Neural cell (in vitro differentiated cells): ENCODE data around the gene ONECUT3. TPM values are rescaled to one million over a fixed set of nuclear protein-coding genes. Genes with fewer than 3 reads are reported as not detected.

ENCODE experiments used
- H2AFZ ChIP-seq: fragments of 200-600, 300-800 bp; sonication (generic), shearing (Covaris generic); 2 replicates; pipeline ENCODE4 v1.6.0; 2014; ENCODE audit warnings: low read depth, mild to moderate bottlenecking, antibody characterized with exemption, low read length, moderate library complexity
- H3F3A ChIP-seq: fragments of 200-600 bp; shearing (Covaris generic); 2 replicates; pipeline ENCODE4 v1.6.1; 2016; ENCODE audit warnings: mild to moderate bottlenecking, moderate library complexity, mixed read lengths, antibody characterized with exemption, low read length; ENCODE audit not compliant: insufficient read depth, poor library complexity, severe bottlenecking
- H3K27ac ChIP-seq: fragments of 200-600, 300-800 bp; sonication (generic), shearing (Covaris generic); 2 replicates; pipeline ENCODE4 v1.5.1; 2014; ENCODE audit warnings: mild to moderate bottlenecking, low read length, moderate library complexity
- H3K27me3 ChIP-seq: fragments of 300-800, 200-600 bp; sonication (generic), shearing (Covaris generic); 2 replicates; pipeline ENCODE4 v1.6.0; 2014; ENCODE audit warnings: mild to moderate bottlenecking, low read depth, low read length, moderate library complexity; ENCODE audit not compliant: insufficient read depth
- H3K36me3 ChIP-seq: fragments of 300-800, 200-600 bp; sonication (generic), shearing (Covaris generic); 2 replicates; pipeline ENCODE4 v1.5.1; 2014; ENCODE audit warnings: mild to moderate bottlenecking, antibody characterized with exemption, low read length, moderate library complexity; ENCODE audit not compliant: insufficient read depth
- H3K4me2 ChIP-seq: fragments of 300-800, 200-600 bp; sonication (generic), shearing (Covaris generic); 2 replicates; pipeline ENCODE4 v1.6.0; 2014; ENCODE audit warnings: mild to moderate bottlenecking, low read length
- H3K4me3 ChIP-seq: fragments of 300-800, 200-600 bp; sonication (generic), shearing (Covaris generic); 2 replicates; pipeline ENCODE4 v1.5.1; 2014; ENCODE audit warnings: mild to moderate bottlenecking, low read length, moderate library complexity
- H3K79me2 ChIP-seq: fragments of 200-600 bp; shearing (Covaris generic); replicated peaks from 2 replicates; pipeline ENCODE4 v1.6.0; 2014; ENCODE audit warnings: mild to moderate bottlenecking, low read length, moderate library complexity; ENCODE audit not compliant: insufficient read depth
- H3K9ac ChIP-seq: fragments of 300-800, 200-600 bp; sonication (generic), shearing (Covaris generic); 2 replicates; pipeline ENCODE4 v1.6.1; 2016; ENCODE audit warnings: mild to moderate bottlenecking, low read length, mixed read lengths
- H3K9me2 ChIP-seq: fragments of 200-600 bp; shearing (Covaris generic); 2 replicates; pipeline ENCODE4 v1.6.1; 2016; ENCODE audit warnings: mild to moderate bottlenecking, low read length, mixed read lengths; ENCODE audit not compliant: insufficient read depth
- H3K9me3 ChIP-seq: fragments of 200-600, 300-800 bp; sonication (generic), shearing (Covaris generic); 2 replicates; pipeline ENCODE4 v1.6.1; 2016; ENCODE audit warnings: mild to moderate bottlenecking, mixed run types, low read length, moderate library complexity, mixed read lengths
- H4K20me1 ChIP-seq: fragments of 200-600 bp; shearing (Covaris generic); 2 replicates; pipeline ENCODE4 v1.6.1; 2016; ENCODE audit warnings: mild to moderate bottlenecking, mixed run types; ENCODE audit not compliant: insufficient read depth
- CTCF ChIP-seq: fragments of 450-650 bp; IDR thresholded peaks from 2 replicates; pipeline ENCODE4 v1.5.1; 2014; ENCODE audit warnings: antibody characterized with exemption, mild to moderate bottlenecking, moderate library complexity; ENCODE audit not compliant: poor library complexity, severe bottlenecking
- EP300 ChIP-seq: fragments of 450-650 bp; conservative IDR thresholded peaks from 2 replicates; pipeline ENCODE4 v1.6.1; 2014; ENCODE audit warnings: antibody characterized with exemption, mild to moderate bottlenecking, moderate library complexity; ENCODE audit not compliant: poor library complexity, severe bottlenecking
- EZH2 ChIP-seq: fragments of 200-600, 300-800 bp; shearing (Covaris generic), sonication (generic); IDR thresholded peaks from 2 replicates; pipeline ENCODE4 v1.6.1; 2014; ENCODE audit warnings: antibody characterized with exemption, low read length, borderline replicate concordance, mild to moderate bottlenecking; ENCODE audit not compliant: insufficient read depth, poor library complexity, severe bottlenecking
- MXI1 ChIP-seq: fragments of 450-650 bp; conservative IDR thresholded peaks from 2 replicates; pipeline ENCODE4 v1.6.1; 2014; ENCODE audit warnings: antibody characterized with exemption, mild to moderate bottlenecking; ENCODE audit not compliant: poor library complexity, severe bottlenecking
- POLR2AphosphoS5 ChIP-seq: IDR thresholded peaks from 2 replicates; pipeline ENCODE4 v1.6.1; 2012
- RAD21 ChIP-seq: fragments of 450-650 bp; conservative IDR thresholded peaks from 2 replicates; pipeline ENCODE4 v1.6.1; 2014; ENCODE audit warnings: antibody characterized with exemption, mild to moderate bottlenecking, moderate library complexity
- REST ChIP-seq: IDR thresholded peaks from 2 replicates; pipeline ENCODE4 v1.6.1; 2012; ENCODE audit warnings: borderline replicate concordance
- SMC3 ChIP-seq: fragments of 450-650 bp; conservative IDR thresholded peaks from 2 replicates; pipeline ENCODE4 v1.6.1; 2014; ENCODE audit warnings: antibody characterized with exemption, mild to moderate bottlenecking, moderate library complexity; ENCODE audit not compliant: poor library complexity
- TAF1 ChIP-seq: IDR thresholded peaks from 2 replicates; pipeline ENCODE4 v1.6.1; 2012; ENCODE audit warnings: low read depth
- polyA plus RNA-seq: library from polyadenylated mRNA; depleted of rRNA; stranded (reverse); fragments of >200 nt; gene quantifications from 2 replicates; pipeline ENCODE4 v1.2.3, GENCODE V29; 2014

Gene ONECUT3
- polyA plus RNA-seq, 1 donor from 2014 or later: 0.45 TPM

- no peaks in the 10 kb centered on the region for H3K9me3 ChIP-seq
- H3K79me2 ChIP-seq: no peaks in the 10 kb centered on the region
- no peaks in the 10 kb centered on the region for H3F3A ChIP-seq
- H2AFZ ChIP-seq: no peak overlapping the region
- peaks cover 66% of the 10 kb centered on the region for H3K27me3 ChIP-seq
- no peak overlapping the region for H3K9ac ChIP-seq
- TF ChIP-seq REST: no peak
- no peak for TF ChIP-seq MXI1
- no peak for TF ChIP-seq CTCF
- no peak for TF ChIP-seq EP300
- TF ChIP-seq EZH2: no peak
- no peak for TF ChIP-seq RAD21
- no peak for TF ChIP-seq SMC3
- TF ChIP-seq TAF1: no peak
- TF ChIP-seq POLR2AphosphoS5: no peak
- H3K4me3 ChIP-seq: no peak overlapping the region
- H4K20me1 ChIP-seq: no peaks in the 10 kb centered on the region
- H3K27ac ChIP-seq: no peak overlapping the region
- H3K9me2 ChIP-seq: no peaks in the 10 kb centered on the region
- H3K36me3 ChIP-seq: no peaks in the 10 kb centered on the region
- no peak overlapping the region for H3K4me2 ChIP-seq
These were observed 6.7 kb upstream of the ONECUT3 start for GRCh38 chr19:1746401-1747284.

GRCh38 chr19:1747285-1748114 is 5.8 kb upstream of the ONECUT3 start:
- TF ChIP-seq POLR2AphosphoS5: no peak
- TF ChIP-seq EZH2: no peak
- no peak for TF ChIP-seq TAF1
- TF ChIP-seq RAD21: no peak
- no peak for TF ChIP-seq REST
- TF ChIP-seq SMC3: no peak
- H3K27me3 ChIP-seq: peaks cover 74% of the 10 kb centered on the region
- H3K4me3 ChIP-seq: no peak overlapping the region
- H3K4me2 ChIP-seq: no peak overlapping the region
- H3K36me3 ChIP-seq: no peaks in the 10 kb centered on the region
- no peaks in the 10 kb centered on the region for H4K20me1 ChIP-seq
- H3K27ac ChIP-seq: no peak overlapping the region
- H2AFZ ChIP-seq: no peak overlapping the region
- H3K79me2 ChIP-seq: no peaks in the 10 kb centered on the region
- no peaks in the 10 kb centered on the region for H3F3A ChIP-seq
- no peak overlapping the region for H3K9ac ChIP-seq
- H3K9me3 ChIP-seq: no peaks in the 10 kb centered on the region
- no peaks in the 10 kb centered on the region for H3K9me2 ChIP-seq
